Measurements from ENCODE around the gene SLC12A6.
"Not testable (repeated sequence)": the region's sequence is repeated elsewhere in the genome, so short reads cannot be mapped to it uniquely, and the experiment has no call there.

Gene SLC12A6

GRCh38 chr15:34248190-34248589 lies 89.4 kb downstream of the SLC12A6 start:
- DNase-seq, result no peak

- no peak for DNase-seq
Observed at GRCh38 chr15:34246276-34246976, 91.2 kb downstream of the SLC12A6 start.

- DNase-seq, result no peak
Observed at GRCh38 chr15:34243226-34243625, 94.4 kb downstream of the SLC12A6 start.

GRCh38 chr15:34242331-34242710 lies 95.3 kb downstream of the SLC12A6 start:
- no peak for DNase-seq

- DNase-seq, result no peak
Observed at GRCh38 chr15:34241376-34242330, 95.9 kb downstream of the SLC12A6 start.

GRCh38 chr15:34240537-34240936 lies 97.0 kb downstream of the SLC12A6 start:
- DNase-seq, result no peak

- DNase-seq, result peak; percentile 39 to 52
Observed at GRCh38 chr15:34239151-34239808, 98.3 kb downstream of the SLC12A6 start.

- no peak for DNase-seq
Observed at GRCh38 chr15:34233614-34234013, 104.0 kb downstream of the SLC12A6 start.

- DNase-seq, result no peak
Observed at GRCh38 chr15:34223904-34224596, 113.5 kb downstream of the SLC12A6 start.

GRCh38 chr15:34217587-34218225 lies 119.9 kb downstream of the SLC12A6 start:
- no peak for DNase-seq

- DNase-seq, result no peak
Observed at GRCh38 chr15:34216527-34217270, 120.9 kb downstream of the SLC12A6 start.

GRCh38 chr15:34214135-34214534 lies 123.4 kb downstream of the SLC12A6 start:
- DNase-seq, result no peak

GRCh38 chr15:34213690-34214089 lies 123.9 kb downstream of the SLC12A6 start:
- no peak for DNase-seq

GRCh38 chr15:34209421-34210282 lies 127.9 kb downstream of the SLC12A6 start, which contains the start of gene KATNBL1:
TSS of gene KATNBL1 (minus strand) at chr15:34210096. CDS start at chr15:34163676, 46,420 bp downstream.
- DNase-seq, result peak; percentile 99

GRCh38 chr15:34206011-34206410 lies 131.6 kb downstream of the SLC12A6 start:
- no peak for DNase-seq

GRCh38 chr15:34203936-34204335 lies 133.6 kb downstream of the SLC12A6 start:
- DNase-seq, result no peak

- no peak for DNase-seq
Observed at GRCh38 chr15:34203305-34203704, 134.3 kb downstream of the SLC12A6 start.

GRCh38 chr15:34193272-34193671 lies 144.3 kb downstream of the SLC12A6 start:
- not testable (repeated sequence) for DNase-seq

- DNase-seq, result no peak
Observed at GRCh38 chr15:34188711-34189110, 148.9 kb downstream of the SLC12A6 start.

GRCh38 chr15:34185666-34186065 lies 151.9 kb downstream of the SLC12A6 start:
- DNase-seq, result no peak
